HG03108 (cell line): Measurements from ENCODE around the gene VEZT.
"Not testable (repeated sequence)": the region's sequence is repeated elsewhere in the genome, so short reads cannot be mapped to it uniquely, and the experiment has no call there.

ENCODE experiments used
- ATAC-seq: cut with Tn5 transposase; IDR thresholded peaks from one replicate; pipeline ENCODE4 v1.9.1; 2021; ENCODE audit warnings: moderate library complexity; ENCODE audit not compliant: unreplicated experiment

The VEZT gene, protein sequence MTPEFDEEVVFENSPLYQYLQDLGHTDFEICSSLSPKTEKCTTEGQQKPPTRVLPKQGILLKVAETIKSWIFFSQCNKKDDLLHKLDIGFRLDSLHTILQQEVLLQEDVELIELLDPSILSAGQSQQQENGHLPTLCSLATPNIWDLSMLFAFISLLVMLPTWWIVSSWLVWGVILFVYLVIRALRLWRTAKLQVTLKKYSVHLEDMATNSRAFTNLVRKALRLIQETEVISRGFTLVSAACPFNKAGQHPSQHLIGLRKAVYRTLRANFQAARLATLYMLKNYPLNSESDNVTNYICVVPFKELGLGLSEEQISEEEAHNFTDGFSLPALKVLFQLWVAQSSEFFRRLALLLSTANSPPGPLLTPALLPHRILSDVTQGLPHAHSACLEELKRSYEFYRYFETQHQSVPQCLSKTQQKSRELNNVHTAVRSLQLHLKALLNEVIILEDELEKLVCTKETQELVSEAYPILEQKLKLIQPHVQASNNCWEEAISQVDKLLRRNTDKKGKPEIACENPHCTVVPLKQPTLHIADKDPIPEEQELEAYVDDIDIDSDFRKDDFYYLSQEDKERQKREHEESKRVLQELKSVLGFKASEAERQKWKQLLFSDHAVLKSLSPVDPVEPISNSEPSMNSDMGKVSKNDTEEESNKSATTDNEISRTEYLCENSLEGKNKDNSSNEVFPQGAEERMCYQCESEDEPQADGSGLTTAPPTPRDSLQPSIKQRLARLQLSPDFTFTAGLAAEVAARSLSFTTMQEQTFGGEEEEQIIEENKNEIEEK

DNA sequence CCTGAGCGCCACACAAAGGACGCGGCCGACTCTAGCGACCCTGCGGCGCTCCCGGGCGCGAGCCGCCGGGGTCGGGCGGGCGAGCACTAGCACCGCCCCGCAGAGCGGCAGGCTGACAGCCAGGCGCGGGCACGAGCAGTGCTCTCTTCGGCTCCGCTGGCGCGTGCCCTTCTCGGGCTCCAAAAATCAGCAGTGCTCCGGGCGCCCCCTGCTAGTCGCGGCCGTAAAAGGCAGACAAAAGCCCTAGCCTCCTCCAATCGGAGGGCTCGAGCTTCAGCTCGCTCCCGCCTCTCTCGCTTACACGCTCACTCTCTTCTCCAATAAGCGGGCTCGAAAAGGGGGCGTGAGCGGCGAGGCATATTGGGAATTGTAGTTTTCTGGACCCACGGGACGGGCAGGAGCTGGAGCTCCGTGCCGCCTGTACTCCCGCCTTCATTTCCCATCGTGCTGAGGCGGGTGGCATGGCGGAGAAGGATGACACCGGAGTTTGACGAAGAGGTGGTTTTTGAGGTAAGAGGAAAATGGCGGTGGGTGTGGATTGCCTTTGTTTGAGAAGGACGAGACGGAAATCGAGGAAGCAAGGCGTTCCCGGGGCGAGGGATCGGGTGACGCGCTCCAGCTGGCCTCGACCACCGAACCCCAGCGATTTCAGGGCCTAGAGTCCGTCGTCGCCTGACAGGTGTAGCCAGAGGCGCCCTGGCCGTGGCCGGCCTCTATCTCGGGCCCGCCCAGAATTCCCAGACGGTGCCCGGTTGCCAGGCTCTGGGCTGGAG lies at the start of gene VEZT, which contains the start of gene FGD6:
Gene VEZT (plus strand): TSS at position 431 of the 773 bp plus-strand sequence. CDS start 44 bp downstream, at position 475.
Gene FGD6 (minus strand): TSS at position 91 of the 773 bp plus-strand sequence. CDS start 227 bp downstream, outside the sequence.
- ATAC-seq: peak; percentile 90

DNA sequence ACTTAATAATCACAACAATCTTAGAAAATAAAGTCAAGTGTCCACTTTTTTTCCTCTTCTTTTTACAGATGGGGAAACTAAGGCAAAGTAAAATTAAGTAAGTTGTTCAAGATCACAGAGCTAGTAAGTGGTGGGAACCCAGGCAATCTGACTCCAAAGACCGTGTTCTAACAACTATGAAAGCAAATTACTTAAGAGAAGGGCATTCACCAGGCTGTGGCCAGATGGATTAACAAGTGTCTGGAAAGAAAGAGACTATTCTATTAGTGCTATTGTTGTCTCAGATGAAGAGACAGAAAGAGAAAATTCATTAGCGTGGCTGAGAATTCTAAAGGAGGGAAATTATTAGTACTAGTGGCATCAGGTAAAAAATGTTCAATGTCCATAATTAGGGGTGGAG lies 48.9 kb upstream of the VEZT start:
- ATAC-seq: no peak

DNA sequence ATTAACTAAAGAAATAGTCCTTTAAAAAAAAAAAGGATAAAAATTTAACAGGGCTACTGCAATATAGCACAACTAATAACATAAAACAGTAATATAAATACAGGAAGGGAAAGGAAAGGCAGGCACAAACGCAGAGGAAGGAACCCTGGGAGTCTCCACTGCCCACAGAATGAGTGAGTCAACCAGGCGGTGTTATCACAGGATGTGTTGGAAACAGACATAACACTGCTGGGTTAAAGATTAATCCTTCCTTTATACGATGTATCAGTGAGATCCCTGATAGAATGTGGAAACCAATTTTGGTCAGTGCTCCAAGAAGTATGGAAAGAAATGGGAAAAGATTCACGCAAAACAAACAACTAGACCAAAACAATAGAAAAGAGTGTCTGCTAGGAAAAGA lies 48.2 kb upstream of the VEZT start:
- no peak for ATAC-seq

DNA sequence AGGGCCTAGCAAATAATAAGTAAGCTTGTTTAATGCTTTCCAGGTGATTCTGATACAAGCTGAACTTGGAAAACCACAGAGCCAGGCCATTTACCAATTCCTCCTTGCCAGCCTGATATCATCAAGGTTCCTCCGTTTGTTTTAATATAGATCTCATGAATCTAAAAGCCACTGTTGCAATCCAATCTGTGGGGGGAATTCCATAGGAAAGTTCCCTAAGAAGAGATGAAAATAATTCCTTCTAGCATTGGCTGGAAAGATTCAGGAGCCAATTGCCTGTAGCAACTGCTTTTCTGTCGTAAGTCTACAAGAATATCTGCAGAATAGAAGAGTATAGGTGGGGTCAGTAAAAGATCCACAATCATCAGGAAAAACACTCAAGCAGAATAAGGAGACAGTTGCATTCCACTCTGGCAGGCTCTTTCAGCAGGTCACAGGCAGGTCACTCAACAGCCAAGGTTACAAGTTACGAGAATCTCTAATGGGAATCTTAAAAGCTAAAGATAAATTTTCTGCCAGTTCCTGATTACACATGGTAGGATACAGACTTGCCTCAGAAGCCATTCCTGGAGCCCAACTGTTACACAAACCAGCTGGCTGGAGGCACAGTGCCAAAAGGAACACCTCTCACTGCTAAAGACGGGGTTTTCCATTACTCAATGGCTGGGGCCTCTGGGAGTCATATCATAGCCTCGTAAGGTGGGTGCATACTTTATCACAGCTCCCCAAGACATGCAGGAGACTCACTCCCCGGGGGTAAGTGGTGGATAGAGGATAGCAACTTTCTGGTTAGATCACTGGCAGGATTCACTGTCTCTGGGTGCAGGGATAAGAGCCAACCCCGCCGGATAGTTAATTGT lies 44.0 kb upstream of the VEZT start:
- ATAC-seq: no peak

DNA sequence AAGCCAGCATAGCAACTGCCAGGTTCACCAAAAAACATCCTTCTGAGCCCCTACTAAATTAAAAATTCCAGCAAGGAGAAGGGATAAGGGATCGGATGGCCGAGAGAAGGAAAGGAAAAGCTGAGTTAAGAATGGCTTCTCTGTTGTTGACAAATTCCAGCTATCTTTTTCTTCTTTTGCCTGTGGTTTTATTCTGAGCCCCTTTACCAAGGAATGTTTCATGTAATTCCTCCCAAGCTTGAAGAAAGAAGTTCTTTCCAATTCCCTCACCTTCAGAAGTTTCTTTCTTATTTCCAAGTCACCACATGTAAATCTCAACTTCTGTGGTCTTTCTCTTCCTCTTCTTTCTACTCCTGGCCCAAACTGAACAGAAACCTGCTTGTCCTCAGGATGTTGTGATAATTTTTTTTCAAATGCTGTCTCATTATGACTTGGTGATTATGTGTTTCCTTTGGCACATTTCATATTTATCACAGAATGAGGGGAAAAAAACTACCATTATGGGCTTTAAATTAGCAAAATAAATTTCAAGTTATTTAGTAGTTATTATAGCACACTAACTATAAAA lies 40.3 kb upstream of the VEZT start:
- ATAC-seq: no peak

DNA sequence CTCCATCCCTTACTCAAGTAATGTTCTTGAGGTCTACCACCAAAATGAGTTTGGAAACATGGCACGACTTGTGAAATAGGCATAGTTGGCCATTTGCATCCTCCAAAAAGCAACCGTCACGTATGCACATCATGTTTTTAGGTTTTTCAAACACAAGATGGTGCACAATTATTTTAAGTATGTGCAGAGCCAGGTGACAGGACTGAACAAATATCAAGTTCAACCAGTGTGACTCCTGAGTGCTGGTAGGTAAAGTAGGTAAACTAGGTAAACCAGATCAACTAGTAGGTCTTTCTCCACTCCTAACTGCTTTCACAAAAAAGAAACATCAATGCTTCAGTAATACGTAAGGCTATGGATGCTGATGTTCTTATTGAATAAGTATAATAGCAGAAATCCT lies 39.5 kb upstream of the VEZT start:
- no peak for ATAC-seq

DNA sequence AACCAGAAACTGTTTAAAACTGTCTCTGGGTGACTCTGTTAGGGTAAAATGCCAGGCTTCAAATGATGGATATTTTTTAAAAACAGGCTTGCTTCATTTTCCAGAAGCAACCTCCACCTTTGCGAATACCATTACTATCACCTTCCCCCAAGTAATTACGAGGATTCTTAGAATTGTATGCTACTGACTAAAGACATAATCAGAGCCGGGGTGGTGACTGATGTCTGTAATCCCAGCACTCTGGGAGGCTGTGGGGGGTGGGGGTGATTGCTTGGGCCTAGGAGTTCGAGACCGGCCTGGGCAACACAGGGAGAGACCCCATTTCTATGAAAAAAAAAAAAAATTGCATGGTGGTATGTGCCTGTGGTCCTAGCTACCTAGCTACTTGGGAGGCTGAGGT lies 38.6 kb upstream of the VEZT start:
- ATAC-seq: no peak

DNA sequence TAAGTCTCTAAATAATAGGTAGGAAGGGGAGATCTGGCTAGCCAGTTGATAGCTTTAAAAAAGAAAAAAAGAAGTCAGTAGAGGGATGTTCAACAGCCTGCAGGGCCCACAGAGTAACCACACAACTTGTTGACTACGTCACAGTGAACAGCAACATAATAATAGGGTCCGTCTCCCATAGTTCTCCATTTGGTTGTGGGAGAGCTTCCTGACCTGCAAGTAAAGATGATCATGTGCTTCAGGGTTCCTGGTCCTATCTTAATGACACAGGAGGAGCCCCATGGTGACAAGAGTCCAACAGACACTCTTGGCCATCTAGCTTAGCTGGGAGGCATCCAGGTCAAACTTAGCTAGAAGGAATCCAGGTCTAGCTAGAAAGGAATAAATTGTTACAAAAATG lies 36.5 kb upstream of the VEZT start:
- no peak for ATAC-seq

DNA sequence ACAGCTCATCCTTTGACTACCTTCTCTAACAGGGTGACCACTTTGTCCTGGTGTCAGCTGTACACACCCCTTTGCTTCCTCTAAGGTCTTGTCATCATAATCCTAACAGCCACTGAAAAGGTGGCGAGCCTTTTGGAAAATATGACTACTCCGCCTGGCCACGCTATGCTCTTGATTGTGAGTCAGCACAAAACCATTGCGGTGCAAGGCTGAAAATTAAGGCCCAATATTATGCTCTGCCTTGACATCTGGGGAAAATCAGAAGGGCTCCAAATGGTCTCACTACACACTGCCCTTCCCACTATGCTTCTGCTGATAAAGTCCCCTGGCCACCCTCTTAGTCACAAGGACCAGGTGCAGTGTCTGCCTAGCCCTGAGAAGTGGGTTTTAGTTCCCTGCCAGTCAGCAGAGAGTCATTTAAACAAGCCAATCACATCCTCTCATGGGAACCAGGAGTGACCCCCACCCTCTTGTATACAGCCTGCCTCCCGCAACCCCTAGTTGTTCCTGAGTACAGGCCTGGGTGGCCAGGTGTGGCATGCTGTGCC lies 34.7 kb upstream of the VEZT start:
- no peak for ATAC-seq

DNA sequence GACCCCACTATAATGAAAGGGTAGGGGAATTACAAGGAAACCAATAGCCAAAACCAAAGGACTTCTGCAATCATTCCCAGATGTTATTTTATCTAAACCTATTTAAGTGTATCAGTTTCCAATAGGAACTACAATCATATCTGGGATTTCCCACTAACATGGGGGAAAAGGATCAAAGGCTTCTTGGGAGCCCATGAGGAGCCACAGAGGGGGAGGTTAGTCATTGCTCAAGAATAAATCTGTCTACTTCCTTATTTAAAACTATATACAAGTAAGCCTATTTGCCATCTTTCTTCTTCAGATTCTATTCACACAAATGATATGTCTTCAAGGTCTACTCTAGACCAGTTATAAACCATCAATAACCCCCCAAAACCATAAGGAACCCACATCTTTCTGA lies 33.5 kb upstream of the VEZT start:
- ATAC-seq: no peak

DNA sequence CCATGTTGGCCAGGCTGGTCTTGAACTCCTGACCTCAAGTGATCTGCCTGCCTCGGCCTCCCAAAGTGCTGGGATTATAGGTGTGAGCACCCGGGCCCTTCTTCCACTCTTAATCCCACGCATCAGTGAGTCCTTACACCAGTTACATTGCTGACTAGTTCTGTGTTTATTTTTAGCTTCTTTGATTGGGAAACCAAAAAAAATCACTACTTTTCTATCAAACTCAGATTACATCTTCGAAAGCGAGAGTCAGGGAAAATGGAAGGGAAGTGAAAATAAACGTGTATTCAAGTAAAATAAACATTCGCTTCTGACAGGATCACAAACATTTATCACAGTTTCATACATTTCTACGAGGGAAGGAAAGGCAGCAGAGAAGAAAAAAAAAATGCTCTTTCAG lies 32.5 kb upstream of the VEZT start:
- no peak for ATAC-seq

DNA sequence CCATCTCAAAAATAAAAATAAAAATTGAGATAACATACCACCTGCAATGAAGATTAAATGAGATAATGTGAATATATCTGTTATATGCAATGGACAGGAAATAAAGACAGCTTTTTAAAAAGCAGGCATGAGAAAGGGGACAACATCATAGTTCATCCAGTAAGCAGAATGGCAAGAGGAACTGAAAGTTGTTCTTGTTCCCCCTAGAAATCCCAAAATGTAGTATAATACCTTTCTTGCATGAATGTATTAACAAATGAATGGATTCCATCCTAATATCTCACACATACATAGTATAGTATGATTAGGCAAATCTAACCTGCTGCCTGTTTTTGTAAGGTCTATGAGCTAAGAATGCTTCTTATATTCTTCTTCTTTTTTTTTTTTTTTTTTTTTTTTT lies 31.8 kb upstream of the VEZT start:
- no peak for ATAC-seq

DNA sequence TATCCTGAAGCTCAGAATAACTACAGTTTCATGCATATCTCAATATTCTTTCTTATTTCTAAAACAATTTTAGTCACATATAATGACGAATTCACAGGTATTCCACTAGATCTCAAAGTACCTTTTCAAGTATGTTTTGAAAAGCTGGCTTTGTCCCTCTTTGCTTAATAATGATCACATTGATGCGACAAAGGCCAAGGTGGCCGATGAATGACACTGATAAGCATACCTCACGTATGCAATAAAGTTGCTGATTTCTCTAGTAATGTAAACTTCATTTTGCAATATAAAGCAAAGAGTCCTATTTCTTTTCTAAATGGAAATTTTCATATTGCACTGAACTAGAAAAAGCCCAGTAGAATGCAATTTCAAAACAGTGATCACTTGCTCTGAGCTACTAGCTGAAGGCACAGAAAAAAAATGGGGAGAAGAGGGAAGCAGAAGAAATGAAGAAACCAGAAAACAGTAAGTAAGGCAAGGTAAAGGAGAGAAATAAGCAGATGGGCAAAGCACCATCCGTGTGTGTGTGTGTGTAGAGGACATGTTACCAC lies 29.7 kb upstream of the VEZT start:
- no peak for ATAC-seq

DNA sequence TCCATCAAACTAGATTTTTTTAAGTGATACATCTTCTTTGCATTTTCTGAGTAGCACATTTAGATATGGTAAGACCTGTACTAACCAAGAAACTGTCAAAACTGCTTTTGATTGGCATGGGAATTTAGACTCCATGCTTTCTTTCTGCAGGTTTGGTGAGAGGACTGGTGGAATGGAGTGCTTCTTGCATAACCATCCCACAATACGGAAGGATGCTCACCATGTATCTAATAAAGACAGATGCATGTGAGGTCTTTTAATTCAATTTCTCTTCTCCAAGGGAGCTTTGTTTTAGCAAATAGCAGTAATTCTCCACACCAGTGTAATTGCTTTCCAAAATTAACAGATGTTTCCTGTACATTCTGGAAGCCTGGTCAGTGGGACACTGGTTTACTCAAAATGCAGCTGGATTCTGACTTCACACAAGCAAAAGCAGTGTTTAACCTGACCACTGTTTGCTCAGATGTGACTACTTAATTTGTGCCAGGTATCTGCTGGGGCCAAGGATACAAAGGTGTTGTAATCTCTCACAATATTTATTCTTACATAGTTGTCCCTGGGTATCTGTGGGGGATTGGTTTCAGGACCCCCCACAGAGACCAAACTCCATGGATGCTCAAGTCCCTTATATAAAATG lies 26.4 kb upstream of the VEZT start:
- no peak for ATAC-seq

DNA sequence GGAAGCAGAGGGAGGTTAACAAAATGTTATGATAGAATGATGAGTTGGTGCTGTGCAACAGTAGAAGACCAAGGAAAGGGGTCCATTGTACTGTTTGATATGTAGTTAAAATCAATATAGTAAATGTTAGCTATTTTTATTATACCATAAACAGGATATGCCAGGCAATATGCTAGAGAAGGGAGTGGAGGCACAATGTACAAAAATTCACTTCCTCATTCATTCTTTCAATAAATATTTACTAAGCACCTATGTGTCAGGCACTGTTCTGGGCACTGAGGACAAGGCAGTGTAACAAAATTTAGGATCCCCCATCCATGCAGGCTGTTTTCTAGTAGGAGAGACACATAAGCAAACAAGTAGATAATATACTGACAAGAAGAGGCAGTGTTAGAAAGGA lies 25.3 kb upstream of the VEZT start:
- no peak for ATAC-seq

DNA sequence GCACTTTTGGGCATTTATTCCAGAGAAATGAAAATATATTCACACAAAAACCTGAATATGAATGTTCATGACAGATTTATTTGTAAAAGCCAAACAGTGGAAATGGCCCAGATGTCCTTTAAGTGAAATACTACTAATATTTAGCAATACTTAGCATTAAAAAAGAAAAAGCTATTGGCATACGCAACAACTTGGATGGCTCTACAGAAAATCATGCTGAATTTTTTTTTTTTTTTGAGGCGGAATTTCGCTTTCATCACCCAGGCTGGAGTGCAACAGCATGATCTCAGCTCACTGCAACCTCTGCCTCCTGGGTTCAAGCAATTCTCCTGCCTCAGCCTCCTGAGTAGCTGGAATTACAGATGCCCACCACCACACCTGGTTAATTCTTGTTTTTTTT lies 24.5 kb upstream of the VEZT start:
- ATAC-seq: no peak

DNA sequence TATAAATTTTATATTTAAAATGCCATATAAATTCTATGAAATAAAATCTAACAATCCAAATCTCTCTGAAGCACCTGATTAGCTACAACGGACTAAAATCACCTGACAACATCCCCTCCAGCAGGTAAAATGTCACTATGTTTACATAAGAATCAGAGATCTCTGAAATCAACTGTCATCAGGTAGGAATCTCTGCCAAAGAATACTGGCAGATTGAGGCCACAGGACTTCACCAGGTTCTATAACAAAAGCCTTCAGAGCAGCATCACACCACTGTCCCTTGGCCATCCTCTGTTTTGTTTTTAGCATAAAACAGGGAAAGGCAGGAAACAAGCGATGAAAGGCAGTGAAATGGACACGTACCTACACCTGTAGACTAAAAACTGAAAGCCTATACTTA lies 22.5 kb upstream of the VEZT start:
- no peak for ATAC-seq

DNA sequence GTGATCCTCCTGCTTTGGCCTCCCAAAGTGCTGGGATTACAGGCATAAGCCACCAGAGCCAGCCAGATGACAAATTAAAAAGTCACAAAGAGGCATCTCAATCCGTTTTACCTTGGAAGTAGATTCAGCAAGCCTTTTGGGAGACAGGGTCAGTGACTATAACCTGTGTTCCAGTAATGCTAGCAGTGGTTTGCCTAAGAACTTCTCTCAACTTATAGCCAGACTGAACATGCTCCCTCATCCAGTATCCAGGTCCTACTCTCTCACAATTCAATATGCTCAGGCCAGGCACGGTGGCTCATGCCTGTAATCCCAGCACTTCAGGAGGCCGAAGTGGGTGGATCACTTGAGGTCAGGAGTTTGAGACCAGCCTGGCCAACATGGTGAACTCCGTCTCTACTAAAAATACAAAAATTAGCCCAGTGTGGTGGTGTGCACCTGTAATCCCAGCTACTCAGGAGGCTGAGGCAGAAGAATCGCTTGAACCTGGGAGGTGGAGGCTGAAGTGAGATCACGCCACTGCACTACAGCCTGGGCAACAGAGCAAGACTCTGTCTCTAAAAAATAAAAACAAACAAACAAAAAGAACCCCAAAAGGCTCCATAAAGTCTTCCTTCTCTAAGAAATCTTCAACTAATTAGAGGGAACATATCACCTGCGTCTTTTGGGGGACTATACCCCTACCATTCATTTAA lies 20.6 kb upstream of the VEZT start:
- ATAC-seq: not testable (repeated sequence)

DNA sequence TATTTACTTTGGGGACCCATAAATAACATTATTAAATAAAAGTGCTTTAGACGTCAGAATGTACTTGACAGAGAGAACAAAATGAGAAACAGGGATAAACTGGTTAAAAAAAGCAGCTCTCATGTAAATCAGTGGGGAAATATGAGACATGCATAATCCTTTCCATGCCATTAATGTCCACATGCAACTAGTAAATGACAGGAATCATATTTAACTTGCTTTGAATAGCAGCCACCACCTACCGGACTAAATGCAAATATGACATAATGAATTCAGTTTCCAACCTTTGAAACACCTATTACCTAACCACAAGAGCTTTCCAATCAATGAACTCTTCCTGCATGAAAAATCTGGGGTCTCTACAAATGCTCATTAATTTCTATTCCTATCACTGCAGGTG lies 20.0 kb upstream of the VEZT start:
- ATAC-seq: no peak
